WERI-Rb-1 (cell line): Measurements from ENCODE around the gene MEP1B.

Experiments
- DNase-seq: peaks from one replicate; pipeline ENCODE4 v3.0.0-alpha.2; 2020
- H3K27ac ChIP-seq: fragments of 250-450 bp; sonication (Bioruptor Pico); 2 replicates; pipeline ENCODE4 v1.5.1; 2020; ENCODE audit warnings: mild to moderate bottlenecking, moderate library complexity
- H3K27me3 ChIP-seq: fragments of 250-450 bp; sonication (Bioruptor Pico); 2 replicates; pipeline ENCODE4 v1.5.1; 2021; ENCODE audit warnings: mild to moderate bottlenecking, low read depth, moderate library complexity; ENCODE audit not compliant: insufficient read depth, severe bottlenecking
- H3K36me3 ChIP-seq: fragments of 250-450 bp; sonication (Bioruptor Pico); 2 replicates; pipeline ENCODE4 v1.5.1; 2020; ENCODE audit warnings: mild to moderate bottlenecking, moderate library complexity
- H3K4me3 ChIP-seq: 2 replicates; pipeline ENCODE4 v1.5.1; 2011; ENCODE audit warnings: low read depth, mild to moderate bottlenecking, control low read depth, low read length
- H3K9me3 ChIP-seq: fragments of 250-450 bp; sonication (Bioruptor Pico); 2 replicates; pipeline ENCODE4 v1.5.1; 2021; ENCODE audit warnings: mild to moderate bottlenecking, moderate library complexity; ENCODE audit not compliant: severe bottlenecking
- CTCF ChIP-seq: IDR thresholded peaks from 2 replicates; pipeline ENCODE4 v1.5.1; 2011; ENCODE audit warnings: low read depth, mild to moderate bottlenecking, control low read depth, inconsistent platforms, low read length

Gene MEP1B

GRCh38 chr18:32200766-32201165, 10.9 kb downstream of the MEP1B start:
- TF ChIP-seq CTCF = no peak
- Histone ChIP-seq H3K27ac (no peak overlapping the region), H3K9me3 (no peaks in the 10 kb centered on the region), H3K36me3 (no peaks in the 10 kb centered on the region), H3K4me3 (no peak overlapping the region), H3K27me3 (peaks cover 29% of the 10 kb centered on the region)
- DNase-seq = no peak

GRCh38 chr18:32201948-32202672, 12.3 kb downstream of the MEP1B start:
- TF ChIP-seq CTCF = no peak
- Histone ChIP-seq H3K9me3 (no peaks in the 10 kb centered on the region), H3K4me3 (no peak overlapping the region), H3K36me3 (no peaks in the 10 kb centered on the region), H3K27ac (no peak overlapping the region), H3K27me3 (peaks cover 27% of the 10 kb centered on the region)
- DNase-seq = no peak

DNA sequence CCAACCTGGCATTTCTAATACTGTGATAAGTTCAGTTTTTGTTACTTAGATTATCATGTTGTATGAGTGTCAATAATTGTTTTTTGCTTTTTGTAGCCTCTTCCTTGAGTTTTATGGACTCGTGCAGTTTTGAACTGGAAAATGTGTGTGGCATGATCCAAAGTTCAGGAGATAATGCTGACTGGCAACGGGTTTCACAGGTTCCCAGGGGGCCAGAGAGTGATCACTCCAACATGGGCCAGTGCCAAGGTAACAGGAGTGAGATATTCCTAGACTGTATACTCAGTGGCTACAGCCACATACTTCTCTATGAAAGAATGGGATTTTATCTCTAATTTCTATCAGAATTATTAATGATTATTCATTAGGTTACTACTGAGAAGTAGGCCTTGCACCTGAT, 18.2 kb downstream of the MEP1B start:
- peaks cover 19% of the 10 kb centered on the region for H3K27me3 ChIP-seq
- no peak overlapping the region for H3K4me3 ChIP-seq
- no peak overlapping the region for H3K27ac ChIP-seq
- DNase-seq = no peak
- TF ChIP-seq CTCF = no peak
- no peaks in the 10 kb centered on the region for H3K36me3 ChIP-seq
- no peaks in the 10 kb centered on the region for H3K9me3 ChIP-seq

GRCh38 chr18:32208577-32208976, 18.7 kb downstream of the MEP1B start:
- Histone ChIP-seq H3K27me3 (peaks cover 19% of the 10 kb centered on the region), H3K9me3 (no peaks in the 10 kb centered on the region), H3K36me3 (no peaks in the 10 kb centered on the region), H3K27ac (no peak overlapping the region), H3K4me3 (no peak overlapping the region)
- no peak for DNase-seq
- no peak for TF ChIP-seq CTCF

- Histone ChIP-seq H3K9me3 (no peaks in the 10 kb centered on the region), H3K4me3 (no peak overlapping the region), H3K27ac (no peak overlapping the region), H3K27me3 (peaks cover 8% of the 10 kb centered on the region), H3K36me3 (no peaks in the 10 kb centered on the region)
- no peak for DNase-seq
- no peak for TF ChIP-seq CTCF
Measured at GRCh38 chr18:32209685-32210445, 20.0 kb downstream of the MEP1B start.
